ENCODE measurements around the gene OPN1LW.
"Not testable (repeated sequence)": the region's sequence is repeated elsewhere in the genome, so short reads cannot be mapped to it uniquely, and the experiment has no call there.

Gene OPN1LW

GRCh38 chrX:154135458-154136229, 8.4 kb upstream of the OPN1LW start:
- no peak for DNase-seq

DNA sequence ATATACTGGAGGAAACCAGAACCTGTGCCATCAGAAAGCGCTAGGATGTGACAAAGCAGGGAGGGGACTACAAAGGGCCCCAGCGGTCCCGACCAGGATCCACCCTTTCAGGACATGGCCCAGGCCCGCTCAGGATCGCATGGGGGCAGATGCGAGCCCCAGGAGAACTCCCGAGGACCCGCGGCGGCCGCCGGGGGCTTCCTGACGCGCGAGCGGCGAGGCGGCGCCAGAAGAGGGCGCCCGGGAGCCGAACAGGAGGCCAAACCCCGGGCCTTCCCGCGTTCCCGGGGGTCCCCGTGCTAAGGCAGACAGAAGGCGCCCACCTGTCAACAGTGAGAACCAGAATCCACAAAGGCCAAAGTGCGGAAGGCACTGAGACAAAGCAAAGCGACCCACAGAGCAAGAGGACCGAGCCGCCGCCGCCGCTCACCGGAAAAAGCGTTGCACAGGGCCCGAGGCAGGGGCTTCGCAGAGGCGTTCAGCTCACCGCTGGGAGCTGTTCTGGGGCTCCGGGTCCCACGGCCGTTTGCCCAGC, 7.3 kb upstream of the OPN1LW start:
- peak; percentile 29 to 63 for DNase-seq

DNA sequence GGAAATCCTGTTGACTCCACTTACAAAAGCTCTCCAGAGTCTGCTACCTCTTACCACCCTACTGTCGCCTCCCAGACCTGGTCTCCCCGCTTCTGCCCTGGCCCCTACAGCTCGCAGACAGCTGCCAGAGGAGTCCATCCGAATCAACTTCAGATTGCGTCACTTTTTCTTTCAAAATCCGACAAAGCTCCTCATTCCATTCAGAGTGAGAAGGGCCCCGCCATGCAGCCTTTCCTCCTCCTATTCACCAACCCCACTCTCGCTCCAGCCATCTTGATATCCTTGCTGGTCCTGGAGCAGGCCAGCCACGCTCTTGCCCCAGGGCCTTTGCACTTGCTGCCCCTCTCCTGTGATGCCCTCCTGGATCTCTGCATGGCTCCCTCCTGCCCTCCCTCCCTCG, 5.2 kb upstream of the OPN1LW start:
- DNase-seq: no peak

DNA sequence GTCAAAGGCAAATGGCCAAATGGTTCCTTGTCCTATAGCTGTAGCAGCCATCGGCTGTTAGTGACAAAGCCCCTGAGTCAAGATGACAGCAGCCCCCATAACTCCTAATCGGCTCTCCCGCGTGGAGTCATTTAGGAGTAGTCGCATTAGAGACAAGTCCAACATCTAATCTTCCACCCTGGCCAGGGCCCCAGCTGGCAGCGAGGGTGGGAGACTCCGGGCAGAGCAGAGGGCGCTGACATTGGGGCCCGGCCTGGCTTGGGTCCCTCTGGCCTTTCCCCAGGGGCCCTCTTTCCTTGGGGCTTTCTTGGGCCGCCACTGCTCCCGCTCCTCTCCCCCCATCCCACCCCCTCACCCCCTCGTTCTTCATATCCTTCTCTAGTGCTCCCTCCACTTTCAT, 3.8 kb upstream of the OPN1LW start:
- no peak for DNase-seq

GRCh38 chrX:154140742-154141141, 3.3 kb upstream of the OPN1LW start:
- no peak for DNase-seq

DNA sequence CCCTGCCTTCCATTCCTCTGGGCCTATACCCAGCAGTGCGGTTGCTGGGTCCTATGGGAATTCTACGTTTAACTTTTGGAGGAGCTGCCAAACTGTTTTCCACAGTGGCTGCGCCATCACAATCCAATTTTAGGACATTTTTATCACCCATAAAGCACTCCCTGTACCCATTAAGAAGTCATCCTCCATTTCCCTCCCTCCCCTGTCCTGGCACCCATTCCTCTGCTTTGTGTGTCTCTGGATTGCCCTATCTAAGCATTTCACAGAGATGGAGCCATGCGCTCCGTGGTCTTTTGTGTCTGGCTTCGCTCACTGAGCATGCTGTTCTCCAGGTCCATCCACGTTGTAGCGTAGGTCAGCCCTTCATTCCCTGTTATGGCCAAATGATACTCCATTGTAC, 1.7 kb upstream of the OPN1LW start:
- DNase-seq: no peak

DNA sequence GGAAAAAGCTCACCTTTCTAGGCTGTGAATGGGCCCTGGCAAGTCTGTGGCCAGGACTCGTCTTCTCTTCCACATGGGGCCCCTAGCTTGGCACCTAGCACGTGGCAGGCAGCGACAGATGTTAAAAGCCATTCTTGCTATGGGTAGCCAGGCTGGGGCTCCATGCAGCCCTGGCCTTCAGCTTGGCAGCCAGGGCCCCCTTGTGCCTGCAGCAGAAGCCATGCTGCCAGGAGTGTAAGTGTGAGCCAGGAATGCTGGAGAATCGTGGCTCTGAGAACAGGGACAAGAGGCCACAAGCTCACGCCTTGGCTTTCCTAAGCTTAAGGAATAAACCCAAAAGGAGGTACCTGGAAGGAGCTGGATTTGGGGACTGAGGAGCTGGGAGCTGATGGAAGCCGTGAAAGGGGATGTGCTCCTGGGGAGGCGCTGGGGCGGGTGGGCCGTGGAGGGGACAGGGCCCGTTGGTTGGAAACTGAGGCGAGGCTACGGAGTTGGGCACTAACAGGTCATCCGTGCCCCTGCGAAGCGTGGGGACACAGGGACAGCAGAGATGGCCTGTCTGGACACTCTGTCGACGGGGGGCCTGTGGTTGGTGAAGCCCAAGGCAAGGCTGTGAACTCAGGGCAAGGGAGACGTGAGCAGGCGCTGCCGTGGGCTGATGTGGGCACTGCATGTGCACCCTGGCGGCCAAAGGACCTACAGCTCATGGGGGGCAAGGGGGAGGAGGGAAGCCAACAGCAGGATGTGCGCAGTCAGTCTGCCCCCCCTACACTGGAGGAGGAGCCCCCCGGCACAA, 895 bp upstream of the OPN1LW start:
- no peak for DNase-seq

GRCh38 chrX:154151030-154151429, 7.0 kb downstream of the OPN1LW start:
- not testable (repeated sequence) for DNase-seq

DNA sequence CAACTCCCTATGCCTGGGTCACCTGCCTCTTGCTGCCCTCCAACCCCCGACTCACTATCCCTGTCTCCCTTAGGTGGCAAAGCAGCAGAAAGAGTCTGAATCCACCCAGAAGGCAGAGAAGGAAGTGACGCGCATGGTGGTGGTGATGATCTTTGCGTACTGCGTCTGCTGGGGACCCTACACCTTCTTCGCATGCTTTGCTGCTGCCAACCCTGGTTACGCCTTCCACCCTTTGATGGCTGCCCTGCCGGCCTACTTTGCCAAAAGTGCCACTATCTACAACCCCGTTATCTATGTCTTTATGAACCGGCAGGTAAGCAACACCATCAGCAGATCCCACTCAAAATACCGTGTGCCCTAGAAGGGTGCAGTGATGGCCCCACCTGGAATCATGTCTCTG, 12.2 kb downstream of the OPN1LW start:
- DNase-seq: not testable (repeated sequence)

DNA sequence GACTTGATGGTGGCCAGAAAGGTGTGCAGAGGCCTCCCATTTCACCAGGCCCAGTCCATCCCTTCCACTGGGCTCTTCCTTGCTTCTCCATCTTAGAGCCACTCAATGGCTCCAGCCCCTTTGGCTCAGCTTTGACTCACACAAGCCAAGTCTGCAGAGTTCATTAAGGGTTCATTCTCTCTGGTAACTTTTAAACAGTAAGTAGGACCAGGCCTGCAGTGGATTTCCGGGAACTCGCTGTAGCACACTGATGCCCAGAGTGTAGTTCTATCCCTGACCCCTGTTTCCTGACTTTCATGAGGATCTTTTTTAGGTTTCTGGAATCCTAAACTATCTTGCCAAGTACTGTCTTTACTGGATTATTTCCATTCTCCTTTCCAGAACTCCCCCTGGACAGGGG, 13.2 kb downstream of the OPN1LW start:
- DNase-seq: not testable (repeated sequence)

DNA sequence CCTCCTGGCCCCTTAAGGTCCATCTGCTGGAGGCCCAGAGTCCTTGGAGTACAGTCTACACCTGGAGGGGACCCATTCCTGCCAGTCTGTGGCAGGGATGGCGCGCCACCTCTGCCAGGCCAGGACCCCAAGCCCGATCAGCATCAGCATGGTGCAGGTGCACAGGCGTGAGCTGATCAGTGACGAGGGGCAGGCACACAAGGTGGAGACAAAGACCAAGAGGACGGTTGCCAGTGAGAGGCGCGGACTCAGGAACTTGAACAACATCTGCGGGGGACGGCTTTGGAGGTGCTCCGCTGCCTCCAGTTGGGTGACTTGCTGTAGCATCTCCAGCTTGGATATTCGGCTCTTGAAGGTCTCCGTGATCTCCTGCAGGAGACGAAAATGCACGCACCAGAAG, 15.3 kb downstream of the OPN1LW start:
- DNase-seq: not testable (repeated sequence)

GRCh38 chrX:154164902-154165301, 20.9 kb downstream of the OPN1LW start:
- DNase-seq: not testable (repeated sequence)

DNA sequence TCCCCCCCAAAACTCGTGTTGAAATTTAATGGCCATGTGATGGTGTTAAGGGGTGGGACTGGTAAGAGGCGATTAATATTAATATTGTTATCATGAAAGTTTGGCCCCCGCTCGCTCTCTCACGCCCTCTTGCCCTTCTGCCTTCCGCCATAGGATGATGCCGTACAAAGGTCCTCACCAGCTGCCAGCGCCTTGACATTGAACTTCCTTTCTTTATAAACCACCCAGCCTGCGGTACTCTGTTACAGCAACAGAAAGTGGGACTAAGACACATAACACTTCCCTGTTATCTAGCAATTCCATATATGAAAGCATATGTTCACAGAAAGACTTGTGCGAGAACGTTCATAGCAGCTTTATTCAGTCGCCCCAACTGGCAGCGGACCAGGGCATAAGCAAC, 24.3 kb downstream of the OPN1LW start:
- not testable (repeated sequence) for DNase-seq

DNA sequence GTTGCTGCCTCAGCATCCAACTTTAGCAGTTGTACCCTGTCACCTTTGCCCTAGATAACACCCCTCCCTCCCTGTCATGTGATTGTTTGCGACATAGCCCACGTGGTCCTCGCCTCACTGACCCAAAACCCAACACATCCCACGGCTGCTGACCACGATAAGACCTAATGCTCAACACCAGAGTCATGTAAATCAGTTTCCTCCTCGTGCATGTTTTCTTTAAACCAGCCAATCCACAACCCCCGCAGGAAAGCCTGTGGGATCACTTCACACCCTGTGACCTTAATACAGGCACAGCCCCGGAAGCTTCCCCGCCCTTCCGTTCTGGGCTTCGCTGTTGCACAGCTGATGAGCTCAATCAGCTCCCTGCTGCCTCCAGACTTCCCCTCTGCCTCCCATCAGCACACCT, 28.5 kb downstream of the OPN1LW start:
- not testable (repeated sequence) for DNase-seq

DNA sequence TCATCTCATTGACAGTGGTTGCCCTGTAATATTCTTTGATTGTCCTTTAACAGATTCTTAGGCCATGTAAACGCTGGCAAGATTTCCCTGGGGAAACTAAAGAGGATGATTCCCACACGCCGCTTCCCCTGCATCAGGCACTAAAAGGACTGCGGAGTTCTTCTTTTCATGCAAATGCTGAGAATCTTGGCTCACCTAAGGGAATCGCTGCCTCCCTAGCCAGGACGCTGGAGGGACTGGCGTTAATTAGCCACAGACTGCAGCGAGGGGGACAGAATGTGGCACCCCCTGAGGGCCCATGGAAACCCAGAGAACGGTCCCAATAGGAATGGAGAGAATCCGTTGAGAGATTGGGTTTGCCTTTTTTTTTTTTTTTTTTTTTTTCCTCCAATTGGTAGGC, 30.3 kb downstream of the OPN1LW start:
- DNase-seq: not testable (repeated sequence)

- not testable (repeated sequence) for DNase-seq
Observed at GRCh38 chrX:154182296-154182695, 38.3 kb downstream of the OPN1LW start, which contains the start of gene OPN1MW. OPN1MW (plus strand) TSS chrX:154182596; CDS start chrX:154182678, 82 bp downstream.

DNA sequence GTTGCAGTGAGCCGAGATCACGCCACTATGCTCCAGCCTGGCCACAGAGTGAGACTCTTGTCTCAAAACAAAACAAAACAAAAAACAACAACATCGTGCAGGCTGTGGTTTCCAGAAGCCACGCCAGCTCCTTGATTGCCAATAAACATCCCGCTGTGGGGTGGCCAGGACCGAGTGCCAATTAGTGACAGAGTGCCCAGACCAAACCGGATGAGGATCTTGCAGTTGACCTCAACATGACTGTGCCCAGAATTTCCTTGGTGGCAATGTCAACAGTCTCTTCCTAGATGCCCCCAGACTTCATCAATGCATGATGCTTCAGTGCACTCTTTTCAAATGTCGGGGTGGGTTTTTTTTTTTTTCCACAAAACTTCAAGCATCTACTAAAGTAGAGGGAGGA, 39.8 kb downstream of the OPN1LW start:
- not testable (repeated sequence) for DNase-seq

DNA sequence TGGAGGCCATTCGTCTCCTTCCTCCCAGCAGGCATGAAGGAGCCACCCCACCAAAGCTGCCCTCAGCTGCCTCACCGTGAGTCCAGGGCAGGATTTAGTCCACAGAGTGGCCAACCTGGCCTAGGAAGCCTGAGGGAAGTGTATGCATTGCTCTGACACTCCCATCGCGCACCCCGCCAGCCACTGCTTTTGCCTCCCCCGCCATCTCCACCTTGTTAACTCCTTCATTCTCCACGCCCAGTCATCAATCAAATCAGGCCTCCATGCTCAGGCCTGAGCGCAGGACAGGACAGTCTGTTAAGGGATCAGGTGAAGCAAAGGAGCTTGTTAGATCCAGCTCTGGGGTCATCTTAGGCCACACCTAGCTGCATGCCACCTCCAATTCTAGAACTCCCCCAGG, 48.8 kb downstream of the OPN1LW start:
- DNase-seq: not testable (repeated sequence)

- not testable (repeated sequence) for DNase-seq
Observed at GRCh38 chrX:154194316-154194715, 50.3 kb downstream of the OPN1LW start.

DNA sequence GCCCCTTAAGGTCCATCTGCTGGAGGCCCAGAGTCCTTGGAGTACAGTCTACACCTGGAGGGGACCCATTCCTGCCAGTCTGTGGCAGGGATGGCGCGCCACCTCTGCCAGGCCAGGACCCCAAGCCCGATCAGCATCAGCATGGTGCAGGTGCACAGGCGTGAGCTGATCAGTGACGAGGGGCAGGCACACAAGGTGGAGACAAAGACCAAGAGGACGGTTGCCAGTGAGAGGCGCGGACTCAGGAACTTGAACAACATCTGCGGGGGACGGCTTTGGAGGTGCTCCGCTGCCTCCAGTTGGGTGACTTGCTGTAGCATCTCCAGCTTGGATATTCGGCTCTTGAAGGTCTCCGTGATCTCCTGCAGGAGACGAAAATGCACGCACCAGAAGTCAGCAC, 52.4 kb downstream of the OPN1LW start:
- not testable (repeated sequence) for DNase-seq
